Head of caudate nucleus (tissue), 42 donors: ENCODE measurements around the gene FAM107B.

ENCODE experiments used
- DNase-seq, 42 donors: peaks; one replicate each; pipeline versions ENCODE4 v3.0.0 to v3.0.0-alpha.2; 2020 to 2021; ENCODE audit warnings: mixed read lengths in 7 of 42
- intact Hi-C: fragments of 100-400 bp; cut with DNase I; formaldehyde crosslinking; loops from one replicate; pipeline ENCODE4 v1.15.0; 2022

The FAM107B gene

GRCh38 chr10:14782691-14783363 is 8.1 kb upstream of the FAM107B start:
- intact Hi-C loops, result no loop called here
- DNase-seq, result no peak

- intact Hi-C loops, result no loop called here
- no peak for DNase-seq
Observed at GRCh38 chr10:14781763-14782162, 7.1 kb upstream of the FAM107B start.

- intact Hi-C loops, result no loop called here
- no peak for DNase-seq
Observed at GRCh38 chr10:14779001-14779651, 4.4 kb upstream of the FAM107B start.

- intact Hi-C loops, result no loop called here
- DNase-seq, result no peak
Observed at GRCh38 chr10:14776546-14776945, 1.8 kb upstream of the FAM107B start.

- intact Hi-C loops, result no loop called here
- no peak for DNase-seq
Observed at GRCh38 chr10:14775656-14776055, 959 bp upstream of the FAM107B start.

GRCh38 chr10:14774214-14774580 is 500 bp downstream of the FAM107B start:
- intact Hi-C loops, result no loop called here
- no peak for DNase-seq

GRCh38 chr10:14773551-14774213 is 1.0 kb downstream of the FAM107B start:
- intact Hi-C loops, result no loop called here
- no peak for DNase-seq

- no peak for DNase-seq
Observed at GRCh38 chr10:14772399-14772798, 2.3 kb downstream of the FAM107B start.

GRCh38 chr10:14770927-14771326 is 3.8 kb downstream of the FAM107B start:
- intact Hi-C loops, result no loop called here
- DNase-seq, result no peak

More at GRCh38 chr10:14772399-14772798, 2.3 kb downstream of the FAM107B start:
- intact Hi-C loops, result no loop called here

GRCh38 chr10:14761372-14761771 is 13.3 kb downstream of the FAM107B start:
- no peak for DNase-seq
- intact Hi-C loops, result no loop called here

- DNase-seq, result no peak
- intact Hi-C loops, result no loop called here
Observed at GRCh38 chr10:14758994-14759664, 15.6 kb downstream of the FAM107B start.

GRCh38 chr10:14758451-14758850 is 16.2 kb downstream of the FAM107B start:
- DNase-seq, result no peak
- intact Hi-C loops, result no loop called here

- no peak for DNase-seq
- intact Hi-C loops, result no loop called here
Observed at GRCh38 chr10:14757986-14758385, 16.7 kb downstream of the FAM107B start.

GRCh38 chr10:14757394-14757793 is 17.3 kb downstream of the FAM107B start:
- intact Hi-C loops, result no loop called here
- no peak for DNase-seq

GRCh38 chr10:14753441-14753840 is 21.3 kb downstream of the FAM107B start:
- intact Hi-C loops, result no loop called here
- no peak for DNase-seq

GRCh38 chr10:14751921-14752320 is 22.8 kb downstream of the FAM107B start:
- intact Hi-C loops, result no loop called here
- no peak for DNase-seq

- intact Hi-C loops, result no loop called here
- peak in 9 of 42 donors; percentile 11 to 48 (median 28) for DNase-seq
Observed at GRCh38 chr10:14751014-14751896, 23.4 kb downstream of the FAM107B start.

GRCh38 chr10:14749070-14749809 is 25.5 kb downstream of the FAM107B start:
- intact Hi-C loops, result no loop called here
- no peak for DNase-seq
